HCT116 (cell line): ENCODE results near the gene SKAP1.

ENCODE experiments used
- CEBPB ChIP-seq: IDR thresholded peaks from 2 replicates; pipeline ENCODE4 v1.6.1; 2012; ENCODE audit warnings: low read depth
- CTCF ChIP-seq, 3 experiments: fragments of 200-600 bp in 1 of 3; sonication (generic) in 1 of 3; IDR thresholded peaks in 2 of 3; conservative IDR thresholded peaks in 1 of 3; 2 replicates each; pipeline ENCODE4 v1.5.1; 2012 to 2017; ENCODE audit warnings: low read depth in 2 of 3, low read length in 2 of 3, antibody characterized with exemption in 1 of 3, borderline replicate concordance in 1 of 3, control low read depth in 1 of 3, mild to moderate bottlenecking in 1 of 3, mixed read lengths in 1 of 3, mixed run types in 1 of 3, moderate library complexity in 1 of 3; ENCODE audit not compliant: insufficient read depth in 1 of 3
- EGR1 ChIP-seq: IDR thresholded peaks from 2 replicates; pipeline ENCODE4 v1.6.1; 2012; ENCODE audit warnings: low read depth
- EZH2 ChIP-seq: fragments of 200-600 bp; sonication (generic); IDR thresholded peaks from 2 replicates; pipeline ENCODE4 v1.6.1; 2017; ENCODE audit warnings: antibody characterized with exemption, mixed run types
- EZH2phosphoT487 ChIP-seq: fragments of 200-600 bp; IDR thresholded peaks from 2 replicates; pipeline ENCODE4 v1.6.1; 2018; ENCODE audit warnings: antibody characterized with exemption, borderline replicate concordance
- POLR2A ChIP-seq: IDR thresholded peaks from 2 replicates; pipeline ENCODE4 v1.7.0; 2011; ENCODE audit warnings: borderline replicate concordance; ENCODE audit not compliant: insufficient read depth, insufficient read length; ENCODE audit errors: extremely low read depth
- POLR2AphosphoS5 ChIP-seq: IDR thresholded peaks from 2 replicates; pipeline ENCODE4 v1.6.1; 2011; ENCODE audit warnings: mild to moderate bottlenecking, low read depth, low read length, moderate library complexity
- RAD21 ChIP-seq: IDR thresholded peaks from 2 replicates; pipeline ENCODE4 v1.6.1; 2012; ENCODE audit warnings: low read depth, mild to moderate bottlenecking
- SIN3A ChIP-seq: IDR thresholded peaks from 2 replicates; pipeline ENCODE4 v1.6.1; 2012; ENCODE audit warnings: low read depth
- SRF ChIP-seq: IDR thresholded peaks from 2 replicates; pipeline ENCODE4 v1.6.1; 2012; ENCODE audit warnings: low read depth
- YY1 ChIP-seq: IDR thresholded peaks from 2 replicates; pipeline ENCODE4 v1.6.1; 2011; ENCODE audit warnings: low read length, low read depth, moderate library complexity, mild to moderate bottlenecking; ENCODE audit not compliant: insufficient replicate concordance; ENCODE audit errors: extremely low read depth
- ZBTB33 ChIP-seq: IDR thresholded peaks from 2 replicates; pipeline ENCODE4 v1.6.1; 2011; ENCODE audit warnings: mild to moderate bottlenecking, low read length, moderate library complexity; ENCODE audit not compliant: insufficient replicate concordance; ENCODE audit errors: extremely low read depth

GRCh38 chr17:48144231-48144630 lies 285.8 kb downstream of the SKAP1 start:
- TF ChIP-seq POLR2AphosphoS5, result no peak
- TF ChIP-seq CTCF (IDR thresholded peaks at IDR 0.05 in 2 of 3, conservative IDR thresholded peaks at IDR 0.05 in 1 of 3; ENCODE audit: borderline replicate concordance in 1 of 3, insufficient read depth in 1 of 3, low read depth in 2 of 3, low read length in 2 of 3), result no peak
- no peak for TF ChIP-seq EGR1
- no peak for TF ChIP-seq SIN3A
- TF ChIP-seq YY1, result no peak
- no peak for TF ChIP-seq EZH2
- no peak for TF ChIP-seq ZBTB33
- TF ChIP-seq POLR2A, result no peak
- no peak for TF ChIP-seq SRF
- TF ChIP-seq CEBPB, result no peak
- TF ChIP-seq RAD21, result no peak
- no peak for TF ChIP-seq EZH2phosphoT487
